Stimulated activated CD8-positive, alpha-beta memory T cell treated with anti-CD3 and anti-CD28 coated beads, Interleukin-12 subunit alpha, Interleukin-12 subunit beta, amount 100 ng/mL, for 4 hours (primary cell): Measurements from ENCODE around the gene HEPHL1.

ENCODE experiments used
- DNase-seq: peaks from one replicate; pipeline ENCODE4 v3.0.0-alpha.2; 2020; ENCODE audit warnings: low read depth

The HEPHL1 gene

GRCh38 chr11:94025690-94026394, 4.7 kb downstream of the HEPHL1 start:
- DNase-seq = no peak

GRCh38 chr11:94027210-94027609, 6.1 kb downstream of the HEPHL1 start:
- DNase-seq = no peak

- DNase-seq = no peak
Measured at GRCh38 chr11:94028436-94028835, 7.3 kb downstream of the HEPHL1 start.

- no peak for DNase-seq
Measured at GRCh38 chr11:94030059-94030458, 8.9 kb downstream of the HEPHL1 start.

GRCh38 chr11:94031625-94032024, 10.5 kb downstream of the HEPHL1 start:
- no peak for DNase-seq

GRCh38 chr11:94032066-94032465, 10.9 kb downstream of the HEPHL1 start:
- DNase-seq = no peak

- DNase-seq = no peak
Measured at GRCh38 chr11:94032725-94033124, 11.6 kb downstream of the HEPHL1 start.

- DNase-seq = no peak
Measured at GRCh38 chr11:94034207-94034606, 13.1 kb downstream of the HEPHL1 start.

GRCh38 chr11:94036096-94036495, 14.9 kb downstream of the HEPHL1 start:
- no peak for DNase-seq

GRCh38 chr11:94043241-94043640, 22.1 kb downstream of the HEPHL1 start:
- DNase-seq = no peak

GRCh38 chr11:94046796-94047195, 25.6 kb downstream of the HEPHL1 start:
- no peak for DNase-seq

GRCh38 chr11:94048032-94048709, 27.0 kb downstream of the HEPHL1 start:
- no peak for DNase-seq

GRCh38 chr11:94049351-94049750, 28.2 kb downstream of the HEPHL1 start:
- no peak for DNase-seq

GRCh38 chr11:94058630-94059029, 37.5 kb downstream of the HEPHL1 start:
- no peak for DNase-seq

- no peak for DNase-seq
Measured at GRCh38 chr11:94059065-94059464, 37.9 kb downstream of the HEPHL1 start.

GRCh38 chr11:94060401-94060800, 39.2 kb downstream of the HEPHL1 start:
- no peak for DNase-seq

GRCh38 chr11:94062360-94062759, 41.2 kb downstream of the HEPHL1 start:
- no peak for DNase-seq

GRCh38 chr11:94066901-94067429, 45.8 kb downstream of the HEPHL1 start:
- DNase-seq = no peak

- no peak for DNase-seq
Measured at GRCh38 chr11:94068764-94069163, 47.6 kb downstream of the HEPHL1 start.

GRCh38 chr11:94077552-94078293, 56.6 kb downstream of the HEPHL1 start:
- no peak for DNase-seq

- DNase-seq = no peak
Measured at GRCh38 chr11:94084164-94084563, 63.0 kb downstream of the HEPHL1 start.

GRCh38 chr11:94088906-94089305, 67.8 kb downstream of the HEPHL1 start:
- no peak for DNase-seq

GRCh38 chr11:94089341-94089740, 68.2 kb downstream of the HEPHL1 start:
- no peak for DNase-seq
